Ureter (tissue), 1 donor: ENCODE measurements around the gene PRRC2A. TPM values are rescaled to one million over a fixed set of nuclear protein-coding genes. Genes with fewer than 3 reads are reported as not detected.
"Not testable (repeated sequence)": the region's sequence is repeated elsewhere in the genome, so short reads cannot be mapped to it uniquely, and the experiment has no call there.

Experiments used
- DNase-seq: peaks from one replicate; pipeline ENCODE4 v3.0.0-alpha.2; 2020; ENCODE audit warnings: low spot score
- total RNA-seq: library from RNA; stranded (reverse); gene quantifications from one replicate; pipeline ENCODE4 v1.2.4, GENCODE V29; 2023
- donor health status: DM: yes; HTN: yes; CAD: no.

Gene PRRC2A
- total RNA-seq, 1 donor from 2014 or later: 186 TPM

DNA sequence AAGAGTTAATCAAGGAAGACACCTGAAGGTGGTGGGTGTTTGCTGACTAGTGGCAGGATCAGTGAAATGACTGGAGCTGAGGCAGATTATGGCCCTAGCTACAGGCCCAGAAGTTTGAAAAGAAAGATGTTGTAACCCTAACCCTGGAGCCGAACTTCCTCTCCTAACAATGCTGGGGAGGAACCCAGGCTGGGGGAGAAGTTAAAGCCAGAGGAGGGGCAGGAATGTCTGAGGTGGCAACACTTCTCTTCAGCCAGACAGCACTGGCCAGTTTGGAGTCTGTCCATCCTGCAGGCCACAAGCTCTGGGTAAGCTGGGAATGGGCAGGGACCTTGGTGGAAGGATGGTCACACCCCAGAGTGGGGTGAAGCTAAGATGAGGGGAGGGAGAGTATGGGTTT lies 34.5 kb upstream of the PRRC2A start, which contains the start of gene LST1:
Gene LST1 (plus strand): TSS at position 270 of the 400 bp plus-strand sequence. CDS start 1,023 bp downstream, outside the sequence.
- DNase-seq: no peak

DNA sequence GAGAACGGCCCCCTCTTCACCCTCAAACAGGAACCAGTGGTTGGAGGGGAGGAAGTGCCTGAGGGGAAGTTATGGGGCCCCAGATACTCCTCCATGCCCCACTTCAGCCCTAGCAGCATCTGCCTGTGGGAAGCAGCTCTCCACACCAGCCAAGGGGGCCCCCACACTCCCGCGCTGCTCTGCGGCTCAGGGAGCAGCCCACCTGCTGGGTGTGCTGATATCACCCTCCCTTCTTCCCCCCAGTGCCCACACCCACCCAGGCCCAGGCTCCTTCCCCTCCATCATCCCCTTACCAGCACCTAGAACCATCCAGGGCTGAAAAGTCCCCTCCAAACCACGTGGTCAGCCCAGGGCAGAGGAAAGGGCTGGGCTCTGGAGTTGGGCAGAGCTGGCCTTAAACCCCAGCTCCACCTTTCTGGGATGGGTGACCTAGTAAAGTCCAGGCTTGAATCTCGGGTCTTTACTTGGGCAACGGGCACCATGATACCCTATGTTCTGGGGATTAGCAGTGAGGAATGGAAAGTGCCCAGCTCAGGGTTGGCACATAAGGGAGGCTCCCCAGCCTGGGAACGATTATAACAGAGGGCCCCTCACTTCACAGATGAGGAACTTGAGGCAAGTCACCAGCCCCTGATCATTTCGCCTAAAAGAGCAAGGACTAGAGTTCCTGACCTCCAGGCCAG lies 33.8 kb upstream of the PRRC2A start:
- no peak for DNase-seq

DNA sequence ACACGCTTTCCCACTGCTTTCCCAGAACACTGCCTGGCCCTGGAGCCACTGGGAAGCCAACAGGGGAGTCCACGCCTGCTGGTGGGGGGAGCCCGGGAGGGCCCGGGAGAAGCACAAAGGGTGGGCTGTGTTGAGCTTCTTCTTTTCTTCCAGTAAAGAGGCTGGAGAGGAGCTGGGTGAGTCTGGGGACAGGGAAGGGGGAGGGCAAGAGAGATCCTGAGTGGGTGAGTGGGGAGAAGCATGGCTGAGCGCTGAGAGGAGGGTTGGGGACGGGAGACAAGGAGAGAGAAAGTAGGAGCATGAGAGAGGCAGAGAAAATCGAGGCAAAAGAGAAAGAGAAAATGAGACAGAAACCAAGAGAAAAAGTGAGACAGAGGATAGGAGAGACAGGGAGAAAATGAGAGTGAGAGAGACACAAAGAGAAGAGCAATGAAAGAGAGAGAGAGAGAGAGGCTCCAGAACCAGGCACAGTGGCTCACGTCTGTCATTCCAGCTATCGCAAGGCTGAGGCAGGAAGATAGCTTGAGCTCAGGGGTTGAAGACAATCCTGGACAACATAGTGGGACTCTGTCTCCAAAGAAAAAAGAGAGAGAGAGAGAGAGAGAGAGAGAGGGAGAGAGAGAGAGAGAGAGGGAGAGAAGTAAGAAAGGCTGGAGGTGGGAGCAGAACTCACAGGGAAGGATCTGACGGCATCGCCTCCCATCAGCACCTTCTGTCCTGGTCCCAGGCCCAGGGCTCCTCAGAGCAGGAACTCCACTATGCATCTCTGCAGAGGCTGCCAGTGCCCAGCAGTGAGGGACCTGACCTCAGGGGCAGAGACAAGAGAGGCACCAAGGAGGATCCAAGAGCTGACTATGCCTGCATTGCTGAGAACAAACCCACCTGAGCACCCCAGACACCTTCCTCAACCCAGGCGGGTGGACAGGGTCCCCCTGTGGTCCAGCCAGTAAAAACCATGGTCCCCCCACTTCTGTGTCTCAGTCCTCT lies 32.4 kb upstream of the PRRC2A start:
- no peak for DNase-seq

DNA sequence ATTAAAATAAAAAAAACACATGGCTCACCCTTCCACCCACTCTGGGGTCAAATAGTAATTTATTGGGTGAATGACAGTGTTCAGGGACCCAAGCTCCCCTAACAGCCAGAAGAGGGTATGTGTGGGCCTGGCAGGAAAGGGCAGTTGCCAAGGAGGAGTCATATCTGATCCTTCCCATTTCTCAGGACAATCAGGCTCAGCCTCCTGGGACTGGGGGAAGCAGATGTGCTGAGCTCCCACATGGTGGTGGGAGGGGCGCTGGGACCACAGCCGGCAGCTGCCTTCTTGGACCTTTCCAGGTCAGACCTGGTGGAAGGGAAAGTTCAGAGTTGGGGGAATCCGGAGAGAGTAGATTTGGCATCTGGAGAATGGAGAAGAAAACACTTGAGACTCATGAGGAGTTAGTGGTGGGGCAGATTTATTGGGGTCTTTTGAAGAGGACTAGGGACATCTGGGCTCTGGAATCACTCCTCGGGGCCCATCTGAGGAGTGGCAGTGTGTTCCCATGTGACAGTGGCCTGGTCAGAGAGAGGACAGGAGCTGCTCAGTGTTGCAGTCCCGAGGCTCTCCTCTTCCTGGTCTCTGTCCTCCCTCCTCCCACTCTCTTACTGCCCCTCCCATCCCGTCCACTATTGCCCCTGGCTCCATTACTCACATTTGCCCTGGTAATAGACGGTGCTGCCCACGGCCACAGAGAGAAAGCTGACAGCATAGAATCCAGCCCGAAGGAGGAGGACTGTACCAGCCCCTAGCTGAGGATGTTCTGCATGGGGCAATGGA lies 31.5 kb upstream of the PRRC2A start:
- DNase-seq: no peak

DNA sequence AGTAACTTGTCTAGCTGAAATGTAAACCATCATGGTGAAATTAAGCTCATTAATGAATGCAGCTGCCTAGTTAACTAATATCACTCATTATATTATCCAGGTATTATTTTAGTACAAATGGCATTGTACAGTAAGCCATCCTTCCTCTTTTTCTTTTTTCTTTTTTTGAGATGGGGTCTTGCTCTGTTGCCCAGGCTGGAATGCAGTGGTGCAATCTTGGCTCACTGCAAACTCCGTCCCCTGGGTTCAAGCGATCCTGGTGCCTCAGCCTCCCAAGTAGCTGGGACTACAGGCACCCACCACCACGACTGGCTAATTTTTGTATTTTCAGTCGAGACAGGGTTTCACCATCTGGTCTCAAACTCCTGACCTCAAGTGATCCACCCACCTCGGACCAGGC lies 29.8 kb upstream of the PRRC2A start:
- DNase-seq: not testable (repeated sequence)

DNA sequence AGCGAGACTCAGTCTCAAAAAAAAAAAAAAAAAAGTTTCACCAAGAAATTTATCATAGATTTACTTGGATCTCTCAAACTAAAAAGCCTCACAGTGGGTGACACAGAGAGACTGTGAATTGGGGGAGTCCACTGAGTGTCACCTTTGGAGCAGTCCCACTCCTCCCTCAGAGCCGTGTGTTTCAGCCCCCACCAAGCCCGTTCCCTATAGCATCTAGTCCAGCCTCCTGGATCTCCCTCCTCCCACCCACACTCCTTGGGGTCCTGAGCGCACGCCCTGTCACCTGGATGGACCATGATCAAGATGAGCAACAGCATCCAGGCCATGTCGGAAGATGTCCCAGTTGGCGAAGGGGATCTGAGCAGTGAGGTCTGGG lies 28.1 kb upstream of the PRRC2A start:
- no peak for DNase-seq

DNA sequence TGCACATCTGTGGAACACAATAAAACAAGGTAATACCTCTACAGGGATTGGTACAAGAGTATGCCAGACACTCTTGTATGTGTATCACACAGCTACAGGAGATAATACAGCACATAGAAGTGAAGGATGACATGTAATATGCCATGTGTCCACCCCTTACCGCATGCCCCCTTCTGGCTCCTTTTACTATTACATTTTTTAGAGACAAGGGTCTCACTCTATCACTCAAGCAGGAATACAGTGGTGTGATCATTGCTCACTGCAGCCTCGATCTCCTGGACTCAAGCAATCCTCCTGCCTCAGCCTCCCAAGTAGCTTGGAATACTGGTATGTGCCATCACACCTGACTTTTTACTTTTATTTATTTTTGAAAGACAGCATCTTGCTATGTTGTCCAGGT lies 23.5 kb upstream of the PRRC2A start:
- DNase-seq: no peak

DNA sequence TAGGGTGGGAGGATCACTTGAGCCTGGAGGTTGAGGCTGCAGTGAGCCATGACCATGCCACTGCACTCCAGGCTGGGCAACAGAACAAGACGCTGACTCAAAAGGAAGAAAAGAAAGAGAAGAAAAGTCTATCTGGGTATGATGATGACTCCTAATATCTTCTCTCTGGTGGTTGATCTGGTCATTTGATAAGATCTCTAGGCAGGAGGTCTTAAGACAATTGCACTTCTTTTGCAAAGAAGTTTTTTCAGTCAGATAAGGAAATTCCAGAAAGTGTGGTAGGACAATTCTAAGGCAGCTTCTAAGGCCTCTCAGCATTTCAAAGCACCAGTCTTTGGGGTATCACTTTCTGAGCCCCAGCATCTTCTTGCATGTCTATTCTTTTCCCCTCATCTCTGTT lies 13.2 kb upstream of the PRRC2A start:
- DNase-seq: no peak

DNA sequence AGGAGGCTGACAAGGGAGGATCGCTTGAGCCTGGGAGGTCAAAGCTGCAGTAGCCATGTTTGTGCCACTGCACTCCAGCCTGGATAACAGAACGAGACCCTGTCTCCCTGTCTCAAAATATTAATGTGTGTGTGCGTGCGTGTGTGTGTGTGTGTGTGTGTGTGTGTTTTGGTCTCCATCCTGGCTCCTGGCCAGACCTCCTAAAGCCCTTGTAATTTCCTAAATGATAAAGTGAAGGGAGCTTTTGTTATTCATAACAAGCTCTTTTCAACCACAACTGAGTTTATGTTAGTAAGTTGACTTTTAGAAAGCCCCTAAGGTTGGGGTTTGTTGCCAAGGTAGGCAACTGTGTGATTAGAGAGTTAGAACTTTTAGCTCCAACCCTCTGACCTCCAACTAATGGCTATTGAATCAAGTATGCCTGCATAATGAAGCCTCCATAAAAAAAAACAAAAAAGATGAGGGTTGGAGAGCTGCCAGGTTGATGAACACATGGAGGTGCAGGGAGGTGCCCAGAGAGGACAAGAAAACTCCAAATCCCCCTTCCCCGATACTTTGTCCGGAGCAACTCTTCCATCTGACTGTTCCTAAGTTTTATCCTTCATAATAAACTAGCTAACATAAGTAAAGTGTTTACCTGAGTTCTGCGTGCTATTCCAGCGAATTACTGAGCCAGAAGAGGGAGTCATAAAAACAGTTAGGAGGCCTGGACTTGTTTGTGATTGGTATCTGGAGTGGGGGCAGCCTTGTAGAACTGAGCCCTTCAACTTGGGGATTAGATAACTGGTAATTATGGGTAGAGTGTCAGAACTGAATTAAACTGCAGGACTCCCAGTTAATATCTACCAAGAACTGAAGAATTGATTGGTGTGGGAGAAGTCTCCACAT lies 10.8 kb upstream of the PRRC2A start:
- DNase-seq: no peak

DNA sequence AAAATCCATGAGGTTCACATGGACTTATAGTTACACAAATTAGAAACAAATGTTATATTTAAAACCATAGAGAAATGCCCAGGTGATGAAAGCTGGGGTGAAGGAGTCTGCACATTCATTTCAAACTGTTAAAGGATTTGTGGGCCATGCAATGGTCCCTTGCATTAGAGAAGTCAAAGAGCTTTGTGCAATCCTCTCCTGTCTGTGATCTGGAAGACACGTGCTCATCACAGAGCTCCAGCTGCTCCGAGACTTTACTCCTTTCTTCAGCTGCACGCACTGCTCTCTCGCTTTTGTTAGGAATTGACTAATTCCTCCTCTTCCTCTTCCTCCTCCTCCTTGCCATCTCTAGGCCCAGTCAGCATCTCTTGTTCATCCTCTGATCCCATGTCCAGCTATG lies 9.5 kb upstream of the PRRC2A start:
- DNase-seq: no peak

DNA sequence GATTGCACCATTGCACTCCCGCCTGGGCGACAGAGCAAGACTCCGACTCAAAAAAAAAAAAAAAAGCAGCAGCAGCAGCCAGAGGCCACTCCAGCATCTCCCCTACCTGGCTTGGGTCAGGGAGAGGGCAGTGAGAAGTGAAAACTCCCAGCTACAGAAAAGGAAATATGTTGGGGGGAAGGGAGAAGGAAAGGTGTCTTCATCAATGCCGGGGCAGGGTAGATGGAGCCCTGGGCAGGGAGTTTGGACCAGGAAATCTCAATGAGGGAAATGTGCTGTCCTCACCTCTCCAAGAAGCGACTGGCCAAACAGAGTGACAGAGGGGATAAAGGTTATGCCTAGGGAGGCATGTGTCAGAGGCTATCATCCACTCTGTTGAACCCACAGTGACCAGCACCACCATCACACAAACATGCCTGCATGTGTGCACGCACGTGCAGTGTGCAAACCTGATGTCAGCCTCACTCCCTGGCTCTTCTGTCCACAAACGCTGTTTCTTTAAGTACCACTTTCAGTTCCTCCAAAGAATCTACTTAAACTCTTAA lies 6.4 kb upstream of the PRRC2A start:
- DNase-seq: no peak

DNA sequence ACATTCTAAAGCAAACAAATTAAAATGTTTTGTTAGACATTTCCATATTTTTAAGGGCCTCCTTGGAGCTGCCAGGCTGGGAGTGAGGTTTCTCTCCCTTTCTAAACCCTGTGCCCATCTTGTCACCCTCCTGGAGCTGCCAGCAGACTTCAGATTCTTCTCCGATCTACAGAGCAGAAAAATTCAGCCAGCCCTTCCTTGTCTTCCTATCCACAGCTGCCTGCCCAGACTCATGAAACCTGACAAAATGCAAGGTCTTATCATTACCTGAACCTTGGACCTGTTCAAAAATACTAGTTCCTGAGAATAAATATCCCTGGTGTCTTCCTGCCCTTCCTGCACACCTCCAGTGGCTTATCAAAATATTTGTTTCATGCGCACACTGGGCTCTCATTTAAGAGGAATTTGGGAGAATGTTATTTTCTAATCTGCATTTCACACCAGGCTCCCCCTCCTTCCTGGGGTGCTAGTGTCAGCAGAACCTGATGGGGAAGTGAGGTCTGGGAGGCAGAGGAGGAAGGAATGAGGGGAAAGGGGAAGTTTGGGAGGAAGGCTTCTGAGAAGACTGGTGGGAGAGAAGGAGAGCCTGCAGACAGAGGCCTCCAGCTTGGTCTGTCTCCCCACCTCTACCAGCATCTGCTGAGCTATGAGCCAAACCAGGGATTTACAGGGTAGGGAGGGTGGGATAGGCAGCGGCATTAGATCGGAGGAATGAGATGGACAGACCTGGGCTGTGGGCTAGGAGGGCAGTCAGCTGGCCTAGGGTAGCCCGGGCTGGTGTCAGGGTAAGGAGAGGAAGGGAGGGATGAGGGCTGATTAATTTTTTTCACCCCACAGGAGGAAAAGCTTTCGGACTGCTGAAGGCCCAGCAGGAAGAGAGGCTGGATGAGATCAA lies 5.6 kb upstream of the PRRC2A start, which contains the start of gene AIF1:
Gene AIF1 (plus strand): TSS at position 551 of the 895 bp plus-strand sequence. CDS start 96 bp downstream, at position 647.
- no peak for DNase-seq

DNA sequence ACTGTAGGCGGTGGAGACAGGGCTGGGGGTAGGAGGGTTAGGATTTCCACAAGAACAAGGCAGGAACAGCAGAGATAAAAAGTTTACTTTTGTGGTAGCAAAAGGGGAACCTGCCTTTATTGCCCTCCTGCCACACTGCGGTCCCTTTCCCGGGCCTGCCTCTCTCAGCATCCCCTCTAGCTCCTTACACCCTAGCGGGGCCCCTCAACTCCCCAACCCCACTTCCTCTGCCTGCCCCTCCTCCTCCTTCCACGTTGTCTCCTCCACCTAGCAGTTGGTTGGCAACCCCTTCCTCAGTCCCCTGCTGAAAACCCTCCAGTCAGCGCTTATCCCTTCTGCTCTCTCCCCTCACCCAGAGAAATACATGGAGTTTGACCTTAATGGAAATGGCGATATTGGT lies 4.8 kb upstream of the PRRC2A start:
- DNase-seq: no peak

DNA sequence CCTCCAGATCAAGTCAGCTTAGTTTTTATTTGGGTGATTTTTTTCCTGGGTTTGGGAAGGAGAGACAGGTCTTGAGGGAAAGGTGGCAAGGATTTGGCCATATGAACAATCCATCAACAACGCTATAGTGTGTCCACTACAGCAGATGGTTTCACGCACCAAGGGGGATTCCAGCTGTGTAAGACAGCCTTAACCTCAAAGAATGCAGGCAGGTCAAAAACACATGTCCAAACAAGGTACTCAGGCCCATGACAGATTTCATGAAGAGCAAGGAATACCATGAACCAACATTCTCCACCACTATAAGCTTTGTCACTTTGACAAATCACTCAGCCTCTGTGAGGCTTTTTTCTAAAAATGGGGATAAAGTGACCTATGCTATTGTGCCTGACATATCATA lies 3.5 kb upstream of the PRRC2A start:
- no peak for DNase-seq

DNA sequence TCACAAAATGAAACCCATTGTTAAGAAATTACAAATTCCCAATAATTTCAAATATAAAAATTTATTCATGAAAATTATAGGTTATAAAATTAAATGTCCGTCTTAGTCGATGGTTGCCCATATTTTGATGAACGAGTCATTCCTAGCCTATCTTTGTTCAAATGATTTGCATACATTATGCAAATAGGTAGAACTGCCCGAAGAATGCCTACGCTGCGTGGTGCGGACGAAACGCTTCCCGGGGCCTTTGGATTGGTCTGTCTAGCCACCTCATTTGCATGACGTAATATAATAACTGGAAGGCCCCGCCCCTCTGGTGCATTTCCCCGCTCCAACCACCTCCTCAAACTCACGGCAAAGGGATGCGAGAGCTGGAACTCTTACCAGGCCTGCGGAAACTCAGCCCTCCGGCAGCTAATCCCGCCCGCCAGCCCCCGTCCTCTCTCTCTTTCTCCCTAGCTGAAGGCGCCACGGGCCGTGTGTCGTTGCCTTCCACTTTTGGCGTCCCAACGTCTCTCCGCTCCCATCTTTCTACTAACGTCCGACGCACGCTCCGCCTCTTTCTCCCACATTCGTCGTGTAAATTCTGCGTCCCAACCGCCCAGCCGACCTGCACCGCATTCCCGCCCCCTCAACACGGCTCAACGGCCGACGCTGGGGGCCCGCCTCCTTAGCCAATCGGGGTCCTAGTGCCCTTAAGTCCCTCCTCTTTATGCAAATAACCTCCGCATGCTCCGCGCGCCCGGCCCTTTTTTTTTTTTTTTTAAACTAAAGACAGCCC lies 520 bp upstream of the PRRC2A start:
- peak; percentile 98 for DNase-seq

DNA sequence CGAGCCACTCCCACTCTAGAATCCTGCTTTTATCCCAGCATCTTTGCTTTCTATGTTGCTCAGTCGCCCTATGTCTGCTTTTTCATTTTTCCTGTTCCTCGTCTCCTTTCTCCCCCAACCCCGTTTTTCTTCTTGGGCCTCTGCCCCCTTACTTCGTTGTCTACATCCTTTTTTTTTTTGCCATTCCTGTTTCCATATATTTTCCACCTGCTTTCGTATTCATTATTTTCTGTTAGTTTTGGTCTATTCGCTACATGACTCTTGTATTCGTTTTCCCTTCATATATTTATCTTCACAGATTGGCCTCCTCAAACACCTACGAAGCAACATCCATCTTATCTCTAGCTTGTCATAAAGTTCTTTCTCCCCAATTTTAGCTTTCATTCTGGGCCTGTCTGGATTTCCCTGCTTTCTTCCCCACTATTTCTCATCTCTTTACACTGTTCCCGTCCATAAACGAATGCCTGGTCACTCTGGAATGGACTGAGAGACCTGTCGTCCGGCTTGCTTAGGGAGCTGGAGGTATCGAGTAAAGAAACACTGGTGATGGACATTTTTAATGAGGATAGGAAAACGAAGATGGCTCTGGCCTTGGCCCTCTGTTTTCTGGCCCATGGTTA lies 915 bp downstream of the PRRC2A start:
- DNase-seq: no peak

DNA sequence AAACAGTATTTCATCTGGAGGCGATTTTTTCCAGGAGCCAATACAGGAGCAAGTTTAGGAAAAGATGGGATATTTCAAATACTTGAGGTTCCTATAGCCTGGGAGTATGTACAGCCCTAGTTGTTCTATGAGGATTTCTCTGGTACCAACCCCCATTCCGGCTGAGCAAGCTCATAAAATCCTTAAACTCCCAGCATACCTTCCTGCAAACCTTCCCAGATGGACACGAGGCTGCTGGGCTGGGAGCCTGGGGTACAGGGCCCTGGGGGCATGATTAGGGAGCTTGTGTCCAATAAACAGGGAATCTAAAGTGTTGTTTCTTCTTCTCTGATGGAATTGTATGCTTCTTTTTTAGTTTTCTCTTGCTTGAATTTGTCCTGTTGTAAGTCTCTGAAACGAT lies 1.5 kb downstream of the PRRC2A start:
- no peak for DNase-seq

DNA sequence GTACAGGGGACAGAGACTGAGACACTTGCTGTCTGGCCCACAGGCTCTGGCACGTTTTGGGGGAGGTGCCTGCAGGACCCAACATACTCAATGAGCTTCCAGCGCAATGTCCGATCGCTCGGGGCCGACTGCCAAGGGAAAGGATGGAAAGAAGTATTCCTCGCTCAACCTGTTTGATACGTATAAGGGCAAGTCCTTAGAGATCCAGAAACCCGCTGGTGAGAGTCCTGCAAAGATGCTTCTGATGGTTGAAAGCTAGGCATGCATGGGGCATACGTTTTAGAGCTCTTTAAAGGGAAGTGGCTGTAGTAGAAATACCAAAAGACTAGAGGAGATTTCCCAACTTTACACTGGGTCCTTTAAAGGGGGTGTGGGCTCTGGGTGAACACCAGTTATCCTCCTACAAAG lies 2.2 kb downstream of the PRRC2A start:
- DNase-seq: peak; percentile 77
